Muscle of leg (tissue), 11 donors: ENCODE results near the gene UBE2E2. TPM values are rescaled to one million over a fixed set of nuclear protein-coding genes. Genes with fewer than 3 reads are reported as not detected.

Experiments
- DNase-seq: peaks from one replicate; pipeline ENCODE4 v3.0.0; 2013
- H3K27ac ChIP-seq: one replicate; pipeline ENCODE4 v1.5.1; 2013; ENCODE audit warnings: mild to moderate bottlenecking, low read length, control low read depth
- H3K27me3 ChIP-seq: one replicate; pipeline ENCODE4 v1.6.1; 2013; ENCODE audit warnings: low read length; ENCODE audit not compliant: control insufficient read depth, insufficient read depth
- H3K36me3 ChIP-seq: one replicate; pipeline ENCODE4 v1.6.1; 2013; ENCODE audit warnings: low read length; ENCODE audit not compliant: control insufficient read depth, insufficient read depth
- H3K4me1 ChIP-seq: one replicate; pipeline ENCODE4 v1.6.1; 2013; ENCODE audit warnings: low read length; ENCODE audit not compliant: control insufficient read depth, insufficient read depth
- H3K4me3 ChIP-seq: one replicate; pipeline ENCODE4 v1.5.1; 2013; ENCODE audit warnings: low read length, control low read depth
- H3K9me3 ChIP-seq: replicated peaks from 2 replicates; pipeline ENCODE4 v1.6.1; 2013; ENCODE audit warnings: low read depth, low read length; ENCODE audit not compliant: control insufficient read depth
- WGBS: methylation state at CpG from one replicate; pipeline ENCODE4 v1.1.5; 2013; ENCODE audit warnings: missing lambda C conversion rate; ENCODE audit not compliant: insufficient coverage; 5-methylcytosine and 5-hydroxymethylcytosine counted together
- polyA plus RNA-seq, 8 donors: library from polyadenylated mRNA; unstranded; fragments of 120-200 nt; gene quantifications; one replicate each; pipeline versions ENCODE4 v1.2.1 to v1.2.3, GENCODE V29; 2013; ENCODE audit warnings: inconsistent platforms in 1 of 8, low replicate concordance in 1 of 8; ENCODE audit not compliant: insufficient read length in 8 of 8, insufficient read depth in 1 of 8
- total RNA-seq: library from RNA; stranded (reverse); fragments of 120-200 nt; gene quantifications from one replicate; pipeline ENCODE4 v1.2.4, GENCODE V29; 2013

UBE2E2 gene
- total and polyA plus RNA-seq, 9 donors: 19.2 to 41.4 (median 35.1) TPM

GRCh38 chr3:23430781-23431398 lies 227.8 kb downstream of the UBE2E2 start:
- DNase-seq: no peak
- no peaks in the 10 kb centered on the region for H3K36me3 ChIP-seq
- H3K4me3 ChIP-seq: no peak overlapping the region
- WGBS: 75% methylated on average over 1 of the region's 2 CpGs
- H3K27ac ChIP-seq: no peak overlapping the region
- no peaks in the 10 kb centered on the region for H3K27me3 ChIP-seq
- no peaks in the 10 kb centered on the region for H3K9me3 ChIP-seq
- H3K4me1 ChIP-seq: no peaks in the 10 kb centered on the region

- Histone ChIP-seq H3K4me3 (no peak overlapping the region), H3K4me1 (no peaks in the 10 kb centered on the region), H3K9me3 (no peaks in the 10 kb centered on the region), H3K27ac (no peak overlapping the region), H3K27me3 (no peaks in the 10 kb centered on the region), H3K36me3 (no peaks in the 10 kb centered on the region)
- no peak for DNase-seq
- WGBS: no CpG with 5 or more reads among the region's 3 CpGs
These were observed 228.6 kb downstream of the UBE2E2 start for GRCh38 chr3:23431764-23432163.

DNA sequence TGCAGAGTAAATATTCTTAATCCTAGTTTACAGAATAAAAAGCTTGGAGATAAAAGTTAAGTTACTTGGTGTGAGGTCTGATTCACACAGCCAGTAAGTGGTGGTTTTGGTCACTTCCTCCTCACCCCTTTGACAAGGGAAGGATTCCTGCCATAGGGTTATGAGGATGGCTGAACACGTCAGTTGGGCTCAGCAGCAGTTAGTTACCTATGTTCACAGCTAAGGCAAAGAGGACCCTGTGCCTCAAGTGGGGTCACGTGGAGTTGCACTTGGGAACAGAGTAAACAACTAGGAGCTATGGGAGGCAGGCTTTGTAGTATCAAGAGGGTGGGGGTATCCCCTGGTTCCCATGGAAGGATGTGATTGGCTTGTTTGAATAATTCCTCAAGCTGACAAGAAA lies 232.2 kb downstream of the UBE2E2 start:
- no peak overlapping the region for H3K27ac ChIP-seq
- H3K4me1 ChIP-seq: no peaks in the 10 kb centered on the region
- no peaks in the 10 kb centered on the region for H3K27me3 ChIP-seq
- H3K36me3 ChIP-seq: no peaks in the 10 kb centered on the region
- H3K9me3 ChIP-seq: no peaks in the 10 kb centered on the region
- no peak overlapping the region for H3K4me3 ChIP-seq
- 100% methylated on average over 1 of the region's 2 CpGs for WGBS
- no peak for DNase-seq

- 99% methylated on average over 8 of the region's 9 CpGs for WGBS
These were observed 232.8 kb downstream of the UBE2E2 start for GRCh38 chr3:23435904-23436303.

GRCh38 chr3:23437484-23438145 lies 234.5 kb downstream of the UBE2E2 start:
- H3K36me3 ChIP-seq: no peaks in the 10 kb centered on the region
- 87% methylated on average over 3 of the region's 7 CpGs for WGBS
- no peaks in the 10 kb centered on the region for H3K27me3 ChIP-seq
- no peaks in the 10 kb centered on the region for H3K9me3 ChIP-seq
- H3K4me3 ChIP-seq: no peak overlapping the region
- no peaks in the 10 kb centered on the region for H3K4me1 ChIP-seq
- no peak overlapping the region for H3K27ac ChIP-seq
- DNase-seq: no peak

More at GRCh38 chr3:23435904-23436303, 232.8 kb downstream of the UBE2E2 start:
- no peak overlapping the region for H3K4me3 ChIP-seq
- no peaks in the 10 kb centered on the region for H3K4me1 ChIP-seq
- H3K36me3 ChIP-seq: no peaks in the 10 kb centered on the region
- H3K9me3 ChIP-seq: no peaks in the 10 kb centered on the region
- DNase-seq: no peak
- no peak overlapping the region for H3K27ac ChIP-seq
- no peaks in the 10 kb centered on the region for H3K27me3 ChIP-seq

GRCh38 chr3:23438657-23439056 lies 235.5 kb downstream of the UBE2E2 start:
- H3K4me1 ChIP-seq: no peaks in the 10 kb centered on the region
- H3K4me3 ChIP-seq: no peak overlapping the region
- no peaks in the 10 kb centered on the region for H3K36me3 ChIP-seq
- H3K27ac ChIP-seq: no peak overlapping the region
- H3K27me3 ChIP-seq: no peaks in the 10 kb centered on the region
- H3K9me3 ChIP-seq: no peaks in the 10 kb centered on the region
- no peak for DNase-seq

- no CpG with 5 or more reads among the region's 2 CpGs for WGBS
- Histone ChIP-seq H3K9me3 (no peaks in the 10 kb centered on the region), H3K27ac (peak overlapping the region; percentile 59)
These were observed 236.0 kb downstream of the UBE2E2 start for GRCh38 chr3:23439080-23439479.

GRCh38 chr3:23440416-23441294 lies 237.5 kb downstream of the UBE2E2 start:
- H3K36me3 ChIP-seq: no peaks in the 10 kb centered on the region
- H3K9me3 ChIP-seq: no peaks in the 10 kb centered on the region
- peak; percentile 25 for DNase-seq
- no peaks in the 10 kb centered on the region for H3K4me1 ChIP-seq
- WGBS: no CpG with 5 or more reads among the region's 12 CpGs
- peak overlapping the region; percentile 37 for H3K27ac ChIP-seq
- H3K27me3 ChIP-seq: no peaks in the 10 kb centered on the region
- no peak overlapping the region for H3K4me3 ChIP-seq

More at GRCh38 chr3:23439080-23439479, 236.0 kb downstream of the UBE2E2 start:
- H3K4me1 ChIP-seq: no peaks in the 10 kb centered on the region
- peak; percentile 34 for DNase-seq
- H3K4me3 ChIP-seq: no peak overlapping the region
- H3K27me3 ChIP-seq: no peaks in the 10 kb centered on the region
- H3K36me3 ChIP-seq: no peaks in the 10 kb centered on the region

DNA sequence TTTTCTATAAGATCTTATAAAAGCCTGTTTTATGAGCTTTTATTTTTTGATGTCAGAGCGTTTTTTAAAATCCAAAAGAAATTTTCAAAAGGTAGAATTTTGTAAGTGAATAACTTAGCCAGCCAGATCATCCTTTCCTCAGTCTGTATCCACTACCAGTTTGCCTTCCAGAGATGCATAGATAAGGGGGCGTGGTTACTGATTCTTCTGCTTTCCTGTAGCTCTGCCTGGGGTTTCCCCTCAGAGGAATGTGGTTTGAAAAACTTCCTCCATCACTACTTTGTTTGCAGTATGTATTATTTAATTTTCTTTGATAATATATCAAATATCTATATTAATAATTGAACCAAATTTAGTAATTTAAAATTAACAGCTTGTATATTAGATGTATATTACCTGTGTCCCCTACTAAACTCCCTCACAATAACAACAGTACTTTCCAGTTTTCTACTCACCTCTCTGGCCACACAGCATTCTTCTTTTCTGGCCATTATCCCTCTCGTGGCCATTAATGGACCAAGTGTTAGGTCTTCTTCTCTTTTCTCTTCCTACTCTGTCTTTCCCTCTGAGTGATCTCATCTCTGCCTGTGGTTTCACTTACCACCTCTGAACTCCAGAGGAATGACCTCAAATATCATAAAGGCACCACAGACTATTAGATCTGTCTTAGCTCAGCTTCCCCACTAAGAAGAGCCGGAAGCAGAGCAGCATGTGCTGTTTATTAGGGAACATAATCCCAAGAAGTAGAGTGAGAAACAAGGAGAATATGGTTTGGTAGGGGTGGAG lies 239.7 kb downstream of the UBE2E2 start:
- DNase-seq: peak; percentile 25
- Histone ChIP-seq H3K4me1 (no peaks in the 10 kb centered on the region), H3K9me3 (no peaks in the 10 kb centered on the region), H3K27ac (no peak overlapping the region), H3K27me3 (no peaks in the 10 kb centered on the region), H3K4me3 (no peak overlapping the region), H3K36me3 (no peaks in the 10 kb centered on the region)
- WGBS: 69% methylated on average over 1 of the region's 4 CpGs
